SK-N-MC (cell line): ENCODE data around the gene NOX5.

Experiments
- EZH2 ChIP-seq: fragments of 200-600 bp; sonication (generic); IDR thresholded peaks from one replicate; pipeline ENCODE4 v1.6.1; 2017; ENCODE audit warnings: antibody characterized with exemption
- POLR2AphosphoS5 ChIP-seq: IDR thresholded peaks from 2 replicates; pipeline ENCODE4 v1.6.1; 2012; ENCODE audit warnings: mild to moderate bottlenecking, low read depth, low read length, borderline replicate concordance

DNA sequence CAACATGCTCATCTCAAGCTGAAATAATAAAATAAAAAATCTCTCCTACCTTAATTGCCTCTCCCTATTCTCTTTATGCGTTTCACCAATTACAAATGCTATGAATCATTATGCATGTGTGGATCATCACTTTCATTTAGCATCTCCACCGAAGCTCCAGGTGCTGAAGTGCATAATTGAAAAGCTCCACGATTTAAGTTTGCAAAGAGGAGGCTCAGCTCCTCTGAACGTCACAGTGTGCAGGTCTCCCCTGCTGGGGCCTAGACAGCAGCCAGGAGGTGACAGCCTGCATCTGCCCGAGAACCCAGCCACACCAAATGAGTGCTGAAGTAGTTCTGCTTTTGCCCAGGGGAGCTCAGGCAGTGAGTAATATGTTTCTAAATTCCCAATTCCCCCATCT lies 85.4 kb downstream of the NOX5 start:
- TF ChIP-seq EZH2 (no peak), POLR2AphosphoS5 (no peak)
